Activated CD4-positive, alpha-beta T cell treated with anti-CD3 and anti-CD28 coated beads, Interleukin-2, amount 10 ng/mL, durations not matched to agents 24 days and 14 days (primary cell): ENCODE measurements around the gene CTIF. TPM values are rescaled to one million over a fixed set of nuclear protein-coding genes. Genes with fewer than 3 reads are reported as not detected.

Experiments
- DNase-seq: peaks from one replicate; pipeline ENCODE4 v3.0.0; 2022
- H3K27ac Mint-ChIP-seq: one replicate; pipeline ENCODE4 v1.8.0; 2022; ENCODE audit warnings: mild to moderate bottlenecking, mixed read lengths
- H3K27me3 Mint-ChIP-seq: one replicate; pipeline ENCODE4 v1.8.0; 2022; ENCODE audit warnings: mixed read lengths
- H3K36me3 Mint-ChIP-seq: one replicate; pipeline ENCODE4 v1.8.0; 2022; ENCODE audit warnings: low read depth, mild to moderate bottlenecking, mixed read lengths
- H3K4me1 Mint-ChIP-seq: one replicate; pipeline ENCODE4 v1.8.0; 2021; ENCODE audit warnings: mixed read lengths
- H3K4me3 Mint-ChIP-seq: one replicate; pipeline ENCODE4 v1.8.0; 2022; ENCODE audit warnings: mild to moderate bottlenecking, moderate library complexity, mixed read lengths
- H3K9me3 Mint-ChIP-seq: one replicate; pipeline ENCODE4 v1.8.0; 2021; ENCODE audit warnings: mixed read lengths
- intact Hi-C: fragments of 100-400 bp; cut with micrococcal nuclease; formaldehyde crosslinking; loops from one replicate; pipeline ENCODE4 v1.15.1; 2023
- total RNA-seq: library from RNA; stranded (reverse); gene quantifications from 2 replicates; pipeline ENCODE4 v1.2.3, GENCODE V29; 2022

CTIF gene
- total RNA-seq, 1 donor from 2014 or later = 9.5 TPM

- intact Hi-C loops = no loop called here
- H3K36me3 Mint-ChIP-seq = peaks cover 5% of the 10 kb centered on the region
- H3K27ac Mint-ChIP-seq = no peak overlapping the region
- H3K4me1 Mint-ChIP-seq = peaks cover 24% of the 10 kb centered on the region
- DNase-seq = no peak
- peaks cover 10% of the 10 kb centered on the region for H3K9me3 Mint-ChIP-seq
- H3K27me3 Mint-ChIP-seq = no peaks in the 10 kb centered on the region
- H3K4me3 Mint-ChIP-seq = no peak overlapping the region
Observed at GRCh38 chr18:48788373-48788772, 249.5 kb downstream of the CTIF start.

GRCh38 chr18:48789259-48789812, 250.5 kb downstream of the CTIF start:
- H3K4me3 Mint-ChIP-seq = no peak overlapping the region
- H3K27ac Mint-ChIP-seq = no peak overlapping the region
- peaks cover 24% of the 10 kb centered on the region for H3K4me1 Mint-ChIP-seq
- intact Hi-C loops = no loop called here
- H3K36me3 Mint-ChIP-seq = peaks cover 5% of the 10 kb centered on the region
- H3K9me3 Mint-ChIP-seq = peaks cover 10% of the 10 kb centered on the region
- no peaks in the 10 kb centered on the region for H3K27me3 Mint-ChIP-seq
- DNase-seq = no peak

DNA sequence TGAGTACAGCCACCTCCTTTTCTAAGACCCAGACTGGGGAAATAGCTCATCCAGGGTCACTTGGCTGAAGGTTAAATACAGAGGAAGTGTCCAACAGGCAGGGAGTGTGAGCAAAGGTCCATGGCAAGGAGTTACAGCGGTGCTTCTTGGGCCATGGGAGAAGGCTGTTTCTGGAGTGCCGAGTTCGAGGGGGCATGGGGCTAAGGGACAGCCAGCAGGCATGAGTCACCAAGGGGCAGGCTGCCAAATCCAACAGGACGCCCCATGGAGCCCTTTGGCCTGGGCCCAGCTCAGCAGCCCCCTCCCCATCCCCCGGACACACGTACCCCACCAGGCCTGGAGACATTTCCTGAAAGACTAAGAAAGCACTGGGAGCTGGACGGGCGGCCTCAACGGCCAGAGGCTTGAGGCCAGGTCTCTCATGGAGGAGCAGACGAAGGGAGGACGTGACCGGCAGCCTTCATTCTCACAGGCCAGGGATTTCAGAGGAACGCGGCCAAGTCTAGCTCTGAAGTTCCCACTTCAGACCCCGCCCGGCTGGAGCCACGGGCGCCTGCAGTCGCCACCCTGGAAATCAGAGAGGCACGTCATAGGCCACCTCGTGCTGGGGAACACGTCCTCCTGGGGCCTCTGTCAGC, 251.5 kb downstream of the CTIF start:
- Mint-ChIP-seq H3K27me3 (peaks cover 2% of the 10 kb centered on the region), H3K27ac (peak overlapping the region; percentile 37), H3K4me1 (peaks cover 18% of the 10 kb centered on the region), H3K9me3 (peaks cover 10% of the 10 kb centered on the region), H3K4me3 (no peak overlapping the region), H3K36me3 (peaks cover 5% of the 10 kb centered on the region)
- DNase-seq = no peak
- intact Hi-C loops = no loop called here

- H3K9me3 Mint-ChIP-seq = peaks cover 10% of the 10 kb centered on the region
- H3K27ac Mint-ChIP-seq = peak overlapping the region; percentile 87
- intact Hi-C loops = no loop called here
- no peak for DNase-seq
- peaks cover 5% of the 10 kb centered on the region for H3K36me3 Mint-ChIP-seq
- peaks cover 2% of the 10 kb centered on the region for H3K27me3 Mint-ChIP-seq
- H3K4me1 Mint-ChIP-seq = peaks cover 18% of the 10 kb centered on the region
- H3K4me3 Mint-ChIP-seq = no peak overlapping the region
Observed at GRCh38 chr18:48790869-48791635, 252.2 kb downstream of the CTIF start.

- H3K9me3 Mint-ChIP-seq = peaks cover 10% of the 10 kb centered on the region
- no peak overlapping the region for H3K4me3 Mint-ChIP-seq
- DNase-seq = no peak
- peaks cover 2% of the 10 kb centered on the region for H3K27me3 Mint-ChIP-seq
- peak overlapping the region; percentile 87 for H3K27ac Mint-ChIP-seq
- intact Hi-C loops = no loop called here
- H3K4me1 Mint-ChIP-seq = peaks cover 17% of the 10 kb centered on the region
- H3K36me3 Mint-ChIP-seq = peaks cover 5% of the 10 kb centered on the region
Observed at GRCh38 chr18:48791636-48792105, 252.8 kb downstream of the CTIF start.

- Mint-ChIP-seq H3K36me3 (peaks cover 5% of the 10 kb centered on the region), H3K4me1 (peaks cover 15% of the 10 kb centered on the region), H3K4me3 (no peak overlapping the region), H3K9me3 (peaks cover 10% of the 10 kb centered on the region), H3K27ac (no peak overlapping the region), H3K27me3 (peaks cover 2% of the 10 kb centered on the region)
- intact Hi-C loops = no loop called here
- no peak for DNase-seq
Observed at GRCh38 chr18:48792141-48792540, 253.3 kb downstream of the CTIF start.

- H3K4me3 Mint-ChIP-seq = no peak overlapping the region
- no peak overlapping the region for H3K27ac Mint-ChIP-seq
- peaks cover 2% of the 10 kb centered on the region for H3K27me3 Mint-ChIP-seq
- DNase-seq = no peak
- intact Hi-C loops = no loop called here
- H3K4me1 Mint-ChIP-seq = peaks cover 15% of the 10 kb centered on the region
- H3K36me3 Mint-ChIP-seq = peaks cover 5% of the 10 kb centered on the region
- H3K9me3 Mint-ChIP-seq = peaks cover 10% of the 10 kb centered on the region
Observed at GRCh38 chr18:48792611-48793380, 254.0 kb downstream of the CTIF start.

- no peak for DNase-seq
- intact Hi-C loops = no loop called here
- Mint-ChIP-seq H3K36me3 (peaks cover 2% of the 10 kb centered on the region), H3K4me1 (peaks cover 20% of the 10 kb centered on the region), H3K27me3 (peaks cover 2% of the 10 kb centered on the region), H3K27ac (no peak overlapping the region), H3K9me3 (peaks cover 7% of the 10 kb centered on the region), H3K4me3 (no peak overlapping the region)
Observed at GRCh38 chr18:48794251-48794970, 255.6 kb downstream of the CTIF start.

- Mint-ChIP-seq H3K27ac (no peak overlapping the region), H3K9me3 (peaks cover 8% of the 10 kb centered on the region), H3K36me3 (peaks cover 5% of the 10 kb centered on the region), H3K27me3 (peaks cover 2% of the 10 kb centered on the region), H3K4me3 (no peak overlapping the region), H3K4me1 (peaks cover 30% of the 10 kb centered on the region)
- intact Hi-C loops = no loop called here
- no peak for DNase-seq
Observed at GRCh38 chr18:48795696-48796095, 256.9 kb downstream of the CTIF start.

- H3K4me3 Mint-ChIP-seq = no peak overlapping the region
- peaks cover 2% of the 10 kb centered on the region for H3K27me3 Mint-ChIP-seq
- peaks cover 6% of the 10 kb centered on the region for H3K9me3 Mint-ChIP-seq
- H3K36me3 Mint-ChIP-seq = peaks cover 3% of the 10 kb centered on the region
- peaks cover 33% of the 10 kb centered on the region for H3K4me1 Mint-ChIP-seq
- DNase-seq = no peak
- intact Hi-C loops = no loop called here
- no peak overlapping the region for H3K27ac Mint-ChIP-seq
Observed at GRCh38 chr18:48796491-48797205, 257.8 kb downstream of the CTIF start.

- H3K4me3 Mint-ChIP-seq = no peak overlapping the region
- H3K27ac Mint-ChIP-seq = no peak overlapping the region
- peaks cover 3% of the 10 kb centered on the region for H3K9me3 Mint-ChIP-seq
- peaks cover 2% of the 10 kb centered on the region for H3K27me3 Mint-ChIP-seq
- intact Hi-C loops = no loop called here
- no peak for DNase-seq
- peaks cover 3% of the 10 kb centered on the region for H3K36me3 Mint-ChIP-seq
- H3K4me1 Mint-ChIP-seq = peaks cover 43% of the 10 kb centered on the region
Observed at GRCh38 chr18:48797841-48798255, 259.0 kb downstream of the CTIF start.

DNA sequence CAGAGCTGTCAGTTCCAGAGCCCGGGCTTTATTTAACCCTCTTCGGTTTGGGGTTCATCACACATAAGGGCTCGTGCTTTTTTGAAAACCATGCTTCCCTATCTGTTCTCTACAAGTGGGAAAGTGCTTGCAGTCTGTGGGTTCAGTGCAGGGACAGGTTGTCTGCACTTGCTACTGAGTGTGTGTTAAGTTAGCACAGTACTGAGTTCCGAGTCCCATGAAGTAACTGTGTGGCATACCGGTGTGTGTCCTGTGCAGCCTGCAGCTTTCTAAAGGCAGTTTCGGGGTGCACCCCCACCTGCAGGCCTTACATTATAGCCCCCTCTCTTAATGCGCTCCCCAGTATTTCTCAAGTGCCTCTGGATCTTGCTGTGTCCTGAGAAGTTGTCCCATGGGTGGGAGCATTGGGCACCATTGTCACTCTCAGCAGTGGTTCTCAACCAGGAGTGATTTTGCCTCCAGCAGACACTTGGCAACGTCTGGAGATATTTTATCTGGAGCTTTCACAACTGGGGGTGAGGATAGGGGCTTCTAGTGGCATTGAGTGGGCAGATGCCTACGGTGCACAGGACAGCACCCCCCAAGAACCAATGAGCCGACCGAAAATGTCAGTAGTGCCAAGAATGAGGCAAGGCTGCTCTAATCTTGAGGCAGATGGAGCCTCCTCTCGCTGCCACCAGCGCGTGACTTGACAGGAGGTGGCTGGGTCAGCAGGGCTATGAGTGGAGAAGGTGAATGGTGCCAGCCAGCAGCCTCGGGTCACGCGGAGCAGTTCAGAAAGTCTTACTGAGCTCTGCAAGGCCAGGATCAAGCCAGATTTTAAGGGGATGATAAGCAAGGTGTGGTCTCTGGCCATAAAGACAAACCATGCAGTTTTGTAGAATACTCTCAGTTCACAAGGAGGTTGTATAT, 259.8 kb downstream of the CTIF start:
- peaks cover 3% of the 10 kb centered on the region for H3K9me3 Mint-ChIP-seq
- H3K36me3 Mint-ChIP-seq = peaks cover 4% of the 10 kb centered on the region
- H3K27me3 Mint-ChIP-seq = peaks cover 2% of the 10 kb centered on the region
- no peak for DNase-seq
- intact Hi-C loops = no loop called here
- H3K4me3 Mint-ChIP-seq = no peak overlapping the region
- H3K4me1 Mint-ChIP-seq = peaks cover 49% of the 10 kb centered on the region
- no peak overlapping the region for H3K27ac Mint-ChIP-seq
